ENCODE results near the gene DENND1A.

- TF ChIP-seq CTCF (IDR thresholded peaks at IDR 0.05) (no peak), POLR2A (IDR thresholded peaks at IDR 0.05) (no peak)
Measured at GRCh38 chr9:123528501-123528900, 401.4 kb downstream of the DENND1A start.

Data from right lobe of liver (tissue), 4 donors.